ENCODE measurements around the gene PAK5. TPM values are rescaled to one million over a fixed set of nuclear protein-coding genes. Genes with fewer than 3 reads are reported as not detected.

PAK5 gene
- polyA plus RNA-seq, 1 donor (not counting 4 experiments of a cell fraction or from before 2014, with no cell fraction given) = not detected

DNA sequence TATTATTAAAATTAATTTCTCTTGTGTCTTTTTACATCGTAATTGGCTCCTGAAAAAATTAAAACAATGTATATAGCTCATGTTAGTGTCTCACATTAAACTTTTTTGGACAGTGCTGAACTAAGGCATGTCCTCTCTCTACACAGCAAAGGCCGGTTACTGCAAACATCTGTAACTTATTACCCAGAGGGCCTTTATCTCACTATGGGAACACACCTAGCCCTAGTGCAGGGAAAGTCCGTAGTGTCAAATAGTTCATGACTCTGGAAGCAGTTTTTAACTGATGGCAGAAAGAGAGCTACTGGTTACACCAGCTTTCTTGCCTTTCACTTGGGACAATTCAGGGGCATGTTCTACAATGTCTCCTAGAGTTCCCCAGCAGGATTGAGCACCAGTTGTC is 82.2 kb downstream of the PAK5 start:
- Histone ChIP-seq H3K36me3 (ENCODE audit: control insufficient read depth in 2 of 2, extremely low read depth in 1 of 2, insufficient read depth in 2 of 2, low read length in 2 of 2) (no peaks in the 10 kb centered on the region), H3K27me3 (ENCODE audit: control insufficient read depth, extremely low read depth, insufficient read depth, low read length) (no peaks in the 10 kb centered on the region), H3K9me3 (ENCODE audit: control insufficient read depth, low read depth, low read length) (no peaks in the 10 kb centered on the region), H3K9ac (ENCODE audit: control insufficient read depth, extremely low read depth, insufficient read depth, low read length) (no peak overlapping the region), H3K79me2 (ENCODE audit: control insufficient read depth, insufficient read depth, low read length) (no peaks in the 10 kb centered on the region), H3K27ac (ENCODE audit: control insufficient read depth, insufficient read depth, low read length) (no peak overlapping the region), H4K20me1 (ENCODE audit: control insufficient read depth, extremely low read depth, insufficient read depth, low read length) (no peaks in the 10 kb centered on the region), H3K4me3 (ENCODE audit: control insufficient read depth in 2 of 3, extremely low read depth in 1 of 3, insufficient read depth in 2 of 3, low read depth in 1 of 3, low read length in 3 of 3) (no peak overlapping the region), H3K4me2 (ENCODE audit: control insufficient read depth, extremely low read depth, insufficient read depth, low read depth, low read length) (no peak overlapping the region), H3K4me1 (ENCODE audit: control insufficient read depth, extremely low read depth, insufficient read depth, low read length) (no peaks in the 10 kb centered on the region), H2AFZ (ENCODE audit: control insufficient read depth, low read length) (no peak overlapping the region), H3K9me1 (ENCODE audit: control insufficient read depth, extremely low read depth, insufficient read depth, low read length) (no peaks in the 10 kb centered on the region)
- TF ChIP-seq EZH2 (IDR thresholded peaks at IDR 0.05; ENCODE audit: low read length) = no peak
- TF ChIP-seq, protein P1, sequence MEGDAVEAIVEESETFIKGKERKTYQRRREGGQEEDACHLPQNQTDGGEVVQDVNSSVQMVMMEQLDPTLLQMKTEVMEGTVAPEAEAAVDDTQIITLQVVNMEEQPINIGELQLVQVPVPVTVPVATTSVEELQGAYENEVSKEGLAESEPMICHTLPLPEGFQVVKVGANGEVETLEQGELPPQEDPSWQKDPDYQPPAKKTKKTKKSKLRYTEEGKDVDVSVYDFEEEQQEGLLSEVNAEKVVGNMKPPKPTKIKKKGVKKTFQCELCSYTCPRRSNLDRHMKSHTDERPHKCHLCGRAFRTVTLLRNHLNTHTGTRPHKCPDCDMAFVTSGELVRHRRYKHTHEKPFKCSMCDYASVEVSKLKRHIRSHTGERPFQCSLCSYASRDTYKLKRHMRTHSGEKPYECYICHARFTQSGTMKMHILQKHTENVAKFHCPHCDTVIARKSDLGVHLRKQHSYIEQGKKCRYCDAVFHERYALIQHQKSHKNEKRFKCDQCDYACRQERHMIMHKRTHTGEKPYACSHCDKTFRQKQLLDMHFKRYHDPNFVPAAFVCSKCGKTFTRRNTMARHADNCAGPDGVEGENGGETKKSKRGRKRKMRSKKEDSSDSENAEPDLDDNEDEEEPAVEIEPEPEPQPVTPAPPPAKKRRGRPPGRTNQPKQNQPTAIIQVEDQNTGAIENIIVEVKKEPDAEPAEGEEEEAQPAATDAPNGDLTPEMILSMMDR (optimal IDR thresholded peaks at IDR 0.05 in 1 of 3, IDR thresholded peaks at IDR 0.05 in 1 of 3, conservative IDR thresholded peaks at IDR 0.05 in 1 of 3; ENCODE audit: extremely low read depth in 1 of 3, insufficient read depth in 2 of 3, low read length in 3 of 3) = no peak
- FAIRE-seq (no peak), DNase-seq (ENCODE audit: low read depth, low spot score) (no peak)
- dilution Hi-C loops (cut with MboI; ENCODE audit: extremely low pct_ligation_motif_present, low sequenced_read_pairs) = no loop called here

DNA sequence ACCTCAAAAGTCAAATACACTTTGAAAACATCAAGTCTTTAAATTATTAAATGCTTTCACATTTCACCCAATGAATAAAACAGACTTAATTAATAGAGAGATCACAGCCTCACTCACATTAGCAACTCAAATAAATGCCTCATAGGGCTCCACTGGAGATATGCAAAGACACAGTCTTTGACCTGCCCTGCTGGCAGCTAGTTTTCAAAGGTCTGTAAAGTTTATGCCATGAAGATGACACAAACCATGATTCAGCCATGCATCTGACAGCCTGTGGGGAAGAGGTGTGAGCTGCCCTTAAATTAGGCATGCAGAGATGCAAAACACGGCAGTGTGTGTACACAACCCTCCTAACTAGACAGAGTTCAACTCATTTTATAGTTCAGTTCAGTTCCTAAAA is 83.6 kb downstream of the PAK5 start:
- H3K9ac ChIP-seq (ENCODE audit: control insufficient read depth, extremely low read depth, insufficient read depth, low read length) = no peak overlapping the region
- dilution Hi-C loops (cut with MboI; ENCODE audit: extremely low pct_ligation_motif_present, low sequenced_read_pairs) = no loop called here
- H3K4me3 ChIP-seq (ENCODE audit: control insufficient read depth in 2 of 3, extremely low read depth in 1 of 3, insufficient read depth in 2 of 3, low read depth in 1 of 3, low read length in 3 of 3) = no peak overlapping the region

More for the DNA sequence above, 83.6 kb downstream of the PAK5 start:
- no peaks in the 10 kb centered on the region for H3K79me2 ChIP-seq (ENCODE audit: control insufficient read depth, insufficient read depth, low read length)
- H4K20me1 ChIP-seq (ENCODE audit: control insufficient read depth, extremely low read depth, insufficient read depth, low read length) = no peaks in the 10 kb centered on the region
- no peaks in the 10 kb centered on the region for H3K9me1 ChIP-seq (ENCODE audit: control insufficient read depth, extremely low read depth, insufficient read depth, low read length)
- FAIRE-seq = no peak
- TF ChIP-seq, protein P1 (optimal IDR thresholded peaks at IDR 0.05 in 1 of 3, IDR thresholded peaks at IDR 0.05 in 1 of 3, conservative IDR thresholded peaks at IDR 0.05 in 1 of 3; ENCODE audit: extremely low read depth in 1 of 3, insufficient read depth in 2 of 3, low read length in 3 of 3) = no peak
- no peak for TF ChIP-seq EZH2 (IDR thresholded peaks at IDR 0.05; ENCODE audit: low read length)
- no peak overlapping the region for H3K4me2 ChIP-seq (ENCODE audit: control insufficient read depth, extremely low read depth, insufficient read depth, low read depth, low read length)
- H3K27me3 ChIP-seq (ENCODE audit: control insufficient read depth, extremely low read depth, insufficient read depth, low read length) = no peaks in the 10 kb centered on the region
- no peaks in the 10 kb centered on the region for H3K36me3 ChIP-seq (ENCODE audit: control insufficient read depth in 2 of 2, extremely low read depth in 1 of 2, insufficient read depth in 2 of 2, low read length in 2 of 2)
- no peak for DNase-seq (ENCODE audit: low read depth, low spot score)
- H3K4me1 ChIP-seq (ENCODE audit: control insufficient read depth, extremely low read depth, insufficient read depth, low read length) = no peaks in the 10 kb centered on the region
- no peak overlapping the region for H2AFZ ChIP-seq (ENCODE audit: control insufficient read depth, low read length)
- no peak overlapping the region for H3K27ac ChIP-seq (ENCODE audit: control insufficient read depth, insufficient read depth, low read length)
- no peaks in the 10 kb centered on the region for H3K9me3 ChIP-seq (ENCODE audit: control insufficient read depth, low read depth, low read length)
